Stimulated activated CD4-positive, alpha-beta T cell treated with anti-CD3 and anti-CD28 coated beads, Interleukin-15, amount 100 ng/mL, for 24 hours (primary cell): ENCODE results near the gene MTERF4.

Experiments
- DNase-seq: peaks from one replicate; pipeline ENCODE4 v3.0.0-alpha.2; 2020

Gene MTERF4

DNA sequence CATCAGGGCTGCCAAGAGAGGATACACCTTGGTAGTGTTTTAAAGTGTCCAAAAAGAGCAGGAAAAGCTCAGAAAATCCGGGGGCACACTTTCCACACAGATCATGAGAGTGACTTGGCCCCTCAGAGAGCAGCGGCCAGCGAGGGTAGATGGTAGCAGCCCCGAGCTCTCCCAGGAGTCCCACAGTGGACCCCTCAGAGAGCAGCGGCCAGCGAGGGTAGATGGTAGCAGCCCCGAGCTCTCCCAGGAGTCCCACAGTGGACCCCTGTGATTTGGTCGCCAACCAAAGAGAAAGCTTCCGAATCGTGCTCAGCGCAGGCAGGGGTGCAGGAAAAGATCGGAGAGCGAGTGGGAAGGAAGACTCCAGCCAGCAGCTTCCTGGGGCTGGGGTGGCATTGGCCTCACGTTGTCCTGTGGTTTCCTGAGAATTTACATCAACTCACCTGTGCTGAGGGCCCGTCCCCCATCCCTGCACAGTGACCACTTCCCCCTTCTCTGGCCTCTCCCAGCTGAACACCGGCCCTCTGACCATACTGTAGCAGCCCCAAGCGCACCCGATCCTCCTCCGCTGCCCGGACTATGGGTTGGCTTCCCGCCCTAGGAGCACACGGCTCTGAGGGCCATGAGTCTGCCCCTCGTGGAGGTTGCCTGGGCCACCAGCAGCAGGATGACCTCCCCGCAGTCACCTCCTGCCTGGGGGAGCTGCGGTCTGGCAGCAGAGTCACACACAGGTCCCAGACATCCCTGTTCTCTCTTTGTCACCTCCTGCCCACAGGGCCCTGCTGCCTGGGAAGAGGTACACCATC is 33.7 kb downstream of the MTERF4 start:
- DNase-seq, result no peak

DNA sequence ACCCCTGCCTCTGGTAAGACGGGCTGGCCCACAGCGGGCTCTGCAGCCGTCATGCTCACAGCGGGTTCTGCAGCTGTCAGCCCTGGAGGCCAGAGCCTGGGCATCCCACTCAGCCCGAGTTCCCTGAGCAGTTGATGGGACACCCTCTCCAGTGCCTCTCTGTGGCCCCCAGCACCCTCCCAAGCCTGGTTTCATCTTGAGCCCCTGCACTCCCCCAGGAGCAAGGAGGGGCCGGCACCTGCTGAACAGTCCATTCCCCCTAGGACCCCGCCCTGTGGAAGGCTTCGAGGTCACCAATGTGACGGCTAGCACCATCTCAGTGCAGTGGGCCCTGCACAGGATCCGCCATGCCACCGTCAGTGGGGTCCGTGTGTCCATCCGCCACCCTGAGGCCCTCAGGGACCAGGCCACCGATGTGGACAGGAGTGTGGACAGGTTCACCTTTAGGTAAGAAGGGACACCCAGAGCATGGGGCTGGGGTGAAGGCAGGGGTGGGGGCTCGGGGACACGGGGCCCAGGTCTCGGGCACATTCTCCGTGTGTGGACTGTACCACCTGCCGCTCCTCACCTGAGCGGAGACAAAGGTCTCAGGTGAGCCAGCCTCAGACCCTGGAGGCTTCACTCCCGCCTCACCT is 34.5 kb downstream of the MTERF4 start:
- DNase-seq, result no peak

DNA sequence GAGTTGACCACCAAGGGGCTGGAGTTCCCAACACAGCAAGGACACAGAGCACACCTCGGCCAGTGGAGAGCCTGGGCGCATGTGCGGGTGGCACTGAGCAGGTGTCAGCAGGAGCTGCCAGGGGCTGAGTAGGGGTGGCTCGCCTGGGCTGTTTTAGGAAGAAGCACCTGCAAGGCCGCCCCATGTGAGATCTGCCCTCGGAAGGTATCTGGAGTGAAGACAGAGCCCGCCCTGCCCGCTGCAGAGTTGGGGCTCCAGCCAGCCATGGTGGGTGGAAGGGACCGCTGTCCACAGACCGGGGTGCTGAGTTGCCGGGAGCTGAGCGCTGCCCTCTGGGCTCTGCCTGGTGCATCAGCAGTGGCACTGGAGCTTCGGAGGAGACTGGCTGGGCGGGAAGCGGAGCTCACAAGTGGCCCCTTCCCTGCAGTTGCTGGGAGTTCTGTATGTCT is 35.2 kb downstream of the MTERF4 start:
- DNase-seq, result no peak

GRCh38 chr2:241066171-241066892 is 35.8 kb downstream of the MTERF4 start:
- DNase-seq, result no peak

GRCh38 chr2:241065355-241065803 is 36.7 kb downstream of the MTERF4 start:
- DNase-seq, result no peak

GRCh38 chr2:241064802-241065354 is 37.2 kb downstream of the MTERF4 start:
- no peak for DNase-seq

DNA sequence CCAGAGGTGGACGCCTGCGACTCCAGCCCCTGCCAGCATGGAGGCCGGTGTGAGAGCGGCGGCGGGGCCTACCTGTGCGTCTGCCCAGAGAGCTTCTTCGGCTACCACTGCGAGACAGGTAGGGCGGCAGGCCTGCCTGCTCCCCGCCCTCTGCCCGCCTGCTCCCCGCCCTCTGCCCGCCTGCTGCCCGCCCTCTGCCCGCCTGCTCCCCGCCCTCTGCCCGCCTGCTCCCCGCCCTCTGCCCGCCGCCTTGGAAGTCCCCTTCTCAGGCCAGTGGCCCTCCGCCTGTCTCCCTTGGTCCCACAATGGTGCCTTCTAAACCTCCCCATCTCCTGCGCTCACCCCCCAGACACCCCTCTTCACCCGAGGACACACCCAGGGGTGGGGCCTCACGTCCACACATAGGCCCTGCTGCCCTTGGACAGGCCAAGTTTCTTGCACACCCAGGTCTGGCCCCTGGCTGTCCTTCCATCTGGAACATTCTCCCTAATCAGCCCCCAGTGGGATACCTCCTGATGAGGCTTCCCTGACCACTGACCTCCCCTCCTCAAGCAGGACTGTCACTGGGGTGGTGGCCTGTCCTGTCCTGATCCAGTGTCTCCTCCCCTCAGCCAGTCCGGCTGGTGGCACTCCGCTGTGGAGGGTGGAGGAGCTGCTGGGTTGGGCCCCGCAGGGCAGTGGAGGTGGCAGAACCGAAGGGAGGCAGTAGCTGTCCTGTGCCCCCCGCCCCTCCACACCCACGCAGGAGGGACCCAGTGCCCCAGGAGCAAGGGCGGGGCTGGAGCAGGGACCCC is 37.9 kb downstream of the MTERF4 start:
- DNase-seq, result peak; percentile 62

- DNase-seq, result no peak
These were observed 38.5 kb downstream of the MTERF4 start for GRCh38 chr2:241063587-241063986.

- DNase-seq, result no peak
These were observed 39.0 kb downstream of the MTERF4 start for GRCh38 chr2:241063093-241063551.

DNA sequence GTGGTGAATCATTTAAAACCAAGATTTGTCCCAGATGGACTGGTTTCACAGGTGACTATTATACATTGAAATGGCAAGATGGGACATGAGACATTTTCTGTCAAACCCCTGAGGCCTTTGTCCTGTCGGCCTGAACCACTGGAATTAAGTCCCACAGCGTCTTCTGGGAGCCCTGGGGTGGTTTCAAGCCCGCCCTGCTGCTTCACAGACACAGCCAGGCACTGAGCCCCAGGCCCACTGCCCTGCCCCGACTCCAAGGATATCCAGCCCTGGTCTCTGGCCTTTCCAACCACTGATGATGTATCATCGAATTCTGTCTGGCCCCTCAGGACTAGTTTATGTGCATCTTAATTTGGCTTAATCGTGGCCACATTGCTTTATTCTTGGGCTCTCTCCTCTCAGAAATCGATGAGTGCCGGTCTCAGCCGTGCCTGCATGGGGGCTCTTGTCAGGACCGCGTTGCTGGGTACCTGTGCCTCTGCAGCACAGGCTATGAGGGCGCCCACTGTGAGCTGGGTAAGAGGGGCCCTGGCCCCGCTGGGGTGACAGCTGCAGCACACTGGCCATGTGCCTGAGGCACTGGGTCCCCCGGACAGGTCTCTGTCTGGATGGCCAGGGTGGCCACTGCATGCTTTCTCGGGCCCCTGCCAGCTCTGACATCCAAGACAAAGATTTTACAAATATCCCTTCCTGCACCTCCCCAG is 39.5 kb downstream of the MTERF4 start:
- DNase-seq, result no peak

DNA sequence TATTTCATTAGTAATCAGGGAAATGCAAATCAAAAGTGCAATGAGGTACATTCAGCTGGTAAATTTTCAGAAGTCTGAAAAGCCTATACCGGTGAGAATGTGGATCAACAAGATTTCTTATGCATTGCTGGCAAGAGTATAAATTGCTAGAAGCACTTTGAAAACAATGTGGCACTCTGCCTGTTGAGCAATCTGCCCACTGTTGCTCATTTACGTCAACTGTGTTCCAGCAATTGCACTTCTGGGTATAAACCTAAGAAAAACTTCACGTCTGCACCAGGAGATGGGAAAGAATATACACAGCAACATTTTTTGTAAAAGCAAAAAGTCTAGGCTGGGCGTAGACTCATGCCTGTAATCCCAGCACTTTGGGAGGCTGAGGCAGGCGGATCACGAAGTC is 40.8 kb downstream of the MTERF4 start:
- no peak for DNase-seq

GRCh38 chr2:241053576-241054251 is 48.4 kb downstream of the MTERF4 start:
- no peak for DNase-seq

GRCh38 chr2:241052677-241053360 is 49.3 kb downstream of the MTERF4 start:
- no peak for DNase-seq

DNA sequence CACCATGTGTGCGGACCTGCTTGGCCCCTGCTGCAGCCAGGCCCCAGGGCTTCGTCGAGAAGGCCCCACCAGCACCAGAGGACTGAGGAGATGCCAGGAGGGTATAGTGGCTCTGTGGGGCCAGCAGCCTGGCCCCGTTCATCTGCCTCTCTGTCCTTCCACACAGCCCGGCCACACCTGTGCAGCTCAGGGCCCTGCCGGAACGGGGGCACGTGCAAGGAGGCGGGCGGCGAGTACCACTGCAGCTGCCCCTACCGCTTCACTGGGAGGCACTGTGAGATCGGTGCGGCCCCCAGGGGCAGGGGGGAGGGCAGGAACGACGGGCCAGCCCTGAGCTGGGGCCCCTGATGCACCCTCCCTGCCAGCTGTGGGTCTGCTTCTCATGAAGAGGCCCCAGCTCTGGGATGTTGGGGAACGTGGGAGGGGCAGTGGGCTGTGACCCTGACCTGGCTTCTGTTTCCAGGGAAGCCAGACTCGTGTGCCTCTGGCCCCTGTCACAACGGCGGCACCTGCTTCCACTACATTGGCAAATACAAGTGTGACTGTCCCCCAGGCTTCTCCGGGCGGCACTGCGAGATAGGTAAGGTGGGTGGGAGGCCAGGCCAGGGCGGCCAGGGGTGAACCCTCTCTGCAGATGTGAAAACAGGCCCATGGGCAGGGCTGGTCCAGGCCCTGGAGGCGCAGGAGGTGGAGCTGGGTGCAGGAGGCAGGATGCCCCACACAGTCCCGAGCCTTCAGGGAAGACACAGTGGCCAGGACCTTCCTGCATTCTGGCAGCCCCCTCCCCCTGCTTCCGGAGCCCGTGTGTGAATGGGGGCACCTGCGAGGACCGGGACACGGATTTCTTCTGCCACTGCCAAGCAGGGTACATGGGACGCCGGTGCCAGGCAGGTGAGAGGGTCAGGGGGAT is 50.3 kb downstream of the MTERF4 start:
- DNase-seq, result no peak

DNA sequence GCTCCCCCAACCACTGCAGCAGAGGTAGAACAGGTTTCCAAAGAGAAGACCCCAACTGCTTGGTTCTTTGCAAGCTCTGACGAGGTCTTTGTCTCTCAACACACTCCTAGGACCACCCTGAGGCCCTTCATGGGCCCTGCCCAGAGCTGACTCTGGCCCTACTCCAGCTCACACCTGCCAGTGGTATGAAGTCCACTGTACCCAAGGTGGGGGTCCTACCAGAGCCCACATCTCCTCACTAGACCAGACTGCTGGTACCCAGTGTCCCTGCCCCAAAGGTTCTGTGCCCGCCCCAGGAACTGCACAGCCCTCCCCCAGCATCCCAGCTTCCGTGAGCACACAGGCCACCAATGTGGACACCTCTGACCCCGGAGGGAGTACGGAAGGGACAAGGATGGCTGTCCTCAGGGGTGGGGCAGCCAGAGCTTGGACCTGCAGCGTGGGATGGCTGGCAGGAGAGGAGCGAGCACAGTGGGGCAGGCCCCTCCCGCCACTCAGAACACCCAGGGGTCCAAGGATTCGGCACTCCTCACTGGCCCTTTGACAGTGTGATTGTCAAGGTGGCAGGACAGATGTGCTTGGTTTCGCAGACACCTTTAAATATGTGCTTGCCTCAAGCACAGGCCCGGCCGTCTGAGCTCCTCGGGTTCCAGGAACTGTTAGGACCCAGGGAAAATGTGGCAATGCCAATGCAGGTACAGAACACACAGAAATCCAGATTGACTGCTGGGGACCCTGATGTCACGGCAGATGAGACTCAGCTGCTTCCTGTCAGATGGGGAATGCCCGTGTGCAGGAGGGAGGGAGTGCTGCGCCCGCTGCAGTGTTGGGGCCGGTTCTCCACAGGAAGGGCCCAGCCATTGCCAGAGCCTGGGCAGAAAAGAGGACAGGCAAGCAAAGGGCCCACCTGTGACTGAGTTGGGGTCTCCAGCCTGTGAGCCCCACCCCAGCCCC is 51.2 kb downstream of the MTERF4 start:
- no peak for DNase-seq

- no peak for DNase-seq
These were observed 52.1 kb downstream of the MTERF4 start for GRCh38 chr2:241049739-241050623.

DNA sequence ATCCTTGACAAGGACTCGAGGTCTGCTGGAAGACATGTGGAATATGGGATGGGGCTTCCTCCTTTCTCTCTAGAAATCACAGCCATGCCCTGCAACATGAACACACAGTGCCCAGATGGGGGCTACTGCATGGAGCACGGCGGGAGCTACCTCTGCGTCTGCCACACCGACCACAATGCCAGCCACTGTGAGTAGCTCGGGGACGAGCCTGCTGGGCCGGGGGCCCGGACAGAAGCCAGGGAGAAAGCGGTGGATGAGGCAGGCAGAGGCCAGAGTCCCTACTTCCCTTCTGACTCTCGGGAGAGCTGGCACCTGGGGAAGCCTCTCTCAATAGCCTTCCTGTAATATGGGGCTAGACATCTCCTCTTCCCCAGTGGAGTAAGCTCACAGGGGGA is 53.1 kb downstream of the MTERF4 start:
- DNase-seq, result no peak
